Hepatocyte (in vitro differentiated cells): ENCODE measurements around the gene SMOC1. TPM values are rescaled to one million over a fixed set of nuclear protein-coding genes. Genes with fewer than 3 reads are reported as not detected.

Experiments
- DNase-seq: peaks from one replicate; pipeline ENCODE4 v3.0.0-alpha.2; 2016; ENCODE audit warnings: low spot score
- H2AFZ ChIP-seq: fragments of 200-600 bp; sonication (generic); 2 replicates; pipeline ENCODE4 v1.6.0; 2016; ENCODE audit warnings: antibody characterized with exemption, mild to moderate bottlenecking
- H3K27ac ChIP-seq: fragments of 200-600 bp; sonication (generic); 2 replicates; pipeline ENCODE4 v1.5.1; 2016; ENCODE audit warnings: mild to moderate bottlenecking
- H3K27me3 ChIP-seq: fragments of 200-600 bp; sonication (generic); 2 replicates; pipeline ENCODE4 v1.6.1; 2016
- H3K36me3 ChIP-seq: fragments of 200-600 bp; sonication (generic); replicated peaks from 2 replicates; pipeline ENCODE4 v1.5.1; 2016; ENCODE audit warnings: low read depth; ENCODE audit not compliant: insufficient read depth
- H3K4me1 ChIP-seq: fragments of 200-600 bp; sonication (generic); 2 replicates; pipeline ENCODE4 v1.5.1; 2016; ENCODE audit warnings: mild to moderate bottlenecking, moderate library complexity; ENCODE audit not compliant: insufficient read depth
- H3K4me2 ChIP-seq: fragments of 200-600 bp; sonication (generic); 2 replicates; pipeline ENCODE4 v1.6.0; 2016
- H3K4me3 ChIP-seq: fragments of 200-600 bp; sonication (generic); 2 replicates; pipeline ENCODE4 v1.5.1; 2016; ENCODE audit warnings: mild to moderate bottlenecking
- H3K79me2 ChIP-seq: fragments of 200-600 bp; sonication (generic); 2 replicates; pipeline ENCODE4 v1.6.0; 2017; ENCODE audit warnings: mild to moderate bottlenecking
- H3K9me2 ChIP-seq: fragments of 200-600 bp; sonication (generic); replicated peaks from 2 replicates; pipeline ENCODE4 v1.6.0; 2017; ENCODE audit warnings: mild to moderate bottlenecking; ENCODE audit not compliant: insufficient read depth
- H3K9me3 ChIP-seq: fragments of 200-600 bp; sonication (generic); 2 replicates; pipeline ENCODE4 v1.5.1; 2016; ENCODE audit warnings: low read depth, mild to moderate bottlenecking
- H4K20me1 ChIP-seq: fragments of 200-600 bp; sonication (generic); 2 replicates; pipeline ENCODE4 v1.6.0; 2016; ENCODE audit warnings: mild to moderate bottlenecking; ENCODE audit not compliant: insufficient read depth, poor library complexity, severe bottlenecking
- EZH2 ChIP-seq: fragments of 200-600 bp; sonication (generic); IDR thresholded peaks from 2 replicates; pipeline ENCODE4 v1.6.1; 2016; ENCODE audit warnings: antibody characterized with exemption, mild to moderate bottlenecking, borderline replicate concordance
- EZH2phosphoT487 ChIP-seq: fragments of 200-600 bp; sonication (generic); IDR thresholded peaks from one replicate; pipeline ENCODE4 v1.6.1; 2018; ENCODE audit warnings: antibody characterized with exemption, mild to moderate bottlenecking, low read depth, moderate library complexity; ENCODE audit not compliant: unreplicated experiment, severe bottlenecking
- WGBS: methylation state at CpG from one replicate; pipeline ENCODE4 v1.1.6; 2016; ENCODE audit warnings: low lambda C conversion rate; ENCODE audit errors: missing lambda C conversion rate; 5-methylcytosine and 5-hydroxymethylcytosine counted together
- polyA plus RNA-seq: library from polyadenylated mRNA; unstranded; fragments of >200 nt; fragmentation: Nextera tagmentation; extraction: Ambion mirVana; gene quantifications from 2 replicates; pipeline ENCODE4 v1.2.1, GENCODE V29; 2016
- total RNA-seq: library from RNA; depleted of rRNA; stranded (reverse); fragments of >200 nt; gene quantifications from 2 replicates; pipeline ENCODE4 v1.2.3, GENCODE V29; 2014
- TF ChIP-seq, protein P1 (sequence below): fragments of 200-600 bp; sonication (generic); IDR thresholded peaks from 2 replicates; pipeline ENCODE4 v1.5.1; 2016; ENCODE audit warnings: antibody characterized with exemption, mild to moderate bottlenecking; ENCODE audit not compliant: poor library complexity

The SMOC1 gene
- total and polyA plus RNA-seq, 2 experiments from 2014 or later: 2.1 to 6.2 TPM

DNA sequence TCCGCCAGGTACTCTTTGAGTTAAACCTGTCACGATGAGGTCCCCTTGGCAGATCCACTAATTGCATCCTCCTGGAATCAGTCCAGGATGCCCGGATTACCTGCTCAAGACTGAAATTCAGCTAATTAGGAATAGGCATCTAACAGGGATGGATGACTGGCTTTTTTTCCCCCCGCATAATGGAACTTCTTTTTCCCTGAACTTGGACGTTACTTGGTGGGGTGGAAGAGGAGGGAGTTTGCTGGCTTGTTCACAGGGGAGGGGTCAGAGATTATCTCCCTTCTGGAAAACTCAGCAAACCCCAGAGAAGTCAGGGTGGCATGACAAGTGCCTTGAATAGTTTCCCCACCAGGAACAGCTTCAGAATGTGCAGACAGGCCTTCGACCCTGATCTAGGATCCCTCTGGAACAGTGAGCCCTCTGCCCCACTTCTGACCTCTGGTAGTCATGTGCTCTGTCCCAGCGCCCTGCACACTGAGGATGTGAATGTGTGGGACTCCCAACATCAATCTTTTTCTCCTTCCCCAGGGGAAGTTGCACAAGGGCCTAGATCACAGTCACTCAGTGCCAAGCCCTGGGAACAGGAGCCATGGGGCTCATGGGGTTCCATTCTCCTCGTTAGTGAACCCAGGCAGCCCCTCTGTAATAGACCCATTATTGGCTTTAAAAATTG lies 142.5 kb downstream of the SMOC1 start:
- Histone ChIP-seq H3K36me3 (no peaks in the 10 kb centered on the region), H3K79me2 (no peaks in the 10 kb centered on the region), H3K4me1 (no peaks in the 10 kb centered on the region), H3K27me3 (no peaks in the 10 kb centered on the region), H4K20me1 (no peaks in the 10 kb centered on the region), H3K27ac (no peak overlapping the region), H3K9me2 (no peaks in the 10 kb centered on the region), H3K9me3 (no peaks in the 10 kb centered on the region), H2AFZ (no peak overlapping the region), H3K4me2 (no peak overlapping the region), H3K4me3 (no peak overlapping the region)
- TF ChIP-seq EZH2: no peak
- TF ChIP-seq EZH2phosphoT487: no peak
- TF ChIP-seq, protein P1, sequence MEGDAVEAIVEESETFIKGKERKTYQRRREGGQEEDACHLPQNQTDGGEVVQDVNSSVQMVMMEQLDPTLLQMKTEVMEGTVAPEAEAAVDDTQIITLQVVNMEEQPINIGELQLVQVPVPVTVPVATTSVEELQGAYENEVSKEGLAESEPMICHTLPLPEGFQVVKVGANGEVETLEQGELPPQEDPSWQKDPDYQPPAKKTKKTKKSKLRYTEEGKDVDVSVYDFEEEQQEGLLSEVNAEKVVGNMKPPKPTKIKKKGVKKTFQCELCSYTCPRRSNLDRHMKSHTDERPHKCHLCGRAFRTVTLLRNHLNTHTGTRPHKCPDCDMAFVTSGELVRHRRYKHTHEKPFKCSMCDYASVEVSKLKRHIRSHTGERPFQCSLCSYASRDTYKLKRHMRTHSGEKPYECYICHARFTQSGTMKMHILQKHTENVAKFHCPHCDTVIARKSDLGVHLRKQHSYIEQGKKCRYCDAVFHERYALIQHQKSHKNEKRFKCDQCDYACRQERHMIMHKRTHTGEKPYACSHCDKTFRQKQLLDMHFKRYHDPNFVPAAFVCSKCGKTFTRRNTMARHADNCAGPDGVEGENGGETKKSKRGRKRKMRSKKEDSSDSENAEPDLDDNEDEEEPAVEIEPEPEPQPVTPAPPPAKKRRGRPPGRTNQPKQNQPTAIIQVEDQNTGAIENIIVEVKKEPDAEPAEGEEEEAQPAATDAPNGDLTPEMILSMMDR: no peak
- 88% methylated on average over 8 of the region's 8 CpGs for WGBS
- no peak for DNase-seq

DNA sequence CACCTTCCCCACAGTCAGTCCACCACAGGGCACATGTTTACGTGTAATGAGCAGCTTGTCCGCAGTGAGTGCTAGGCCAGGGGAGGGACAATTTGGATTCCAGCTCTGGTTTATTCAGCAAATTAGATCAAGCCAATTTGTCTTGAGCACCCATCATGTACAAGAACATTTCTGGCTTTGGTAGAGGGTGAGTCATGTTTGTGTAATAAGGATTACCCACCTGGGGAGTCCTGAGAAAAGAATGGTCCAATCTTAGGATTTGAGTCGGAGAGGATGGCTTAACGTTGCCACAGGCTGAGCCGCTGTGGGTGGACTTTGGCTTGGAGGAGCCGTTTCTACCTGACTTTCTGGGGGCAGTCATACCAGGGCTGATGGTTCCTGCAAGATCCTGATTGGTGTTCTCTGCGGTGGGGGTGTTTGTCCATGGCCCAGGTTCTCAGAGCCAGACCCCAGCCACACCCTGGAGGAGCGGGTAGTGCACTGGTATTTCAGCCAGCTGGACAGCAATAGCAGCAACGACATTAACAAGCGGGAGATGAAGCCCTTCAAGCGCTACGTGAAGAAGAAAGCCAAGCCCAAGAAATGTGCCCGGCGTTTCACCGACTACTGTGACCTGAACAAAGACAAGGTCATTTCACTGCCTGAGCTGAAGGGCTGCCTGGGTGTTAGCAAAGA lies 143.7 kb downstream of the SMOC1 start:
- no peak overlapping the region for H3K27ac ChIP-seq
- H3K79me2 ChIP-seq: no peaks in the 10 kb centered on the region
- TF ChIP-seq EZH2: no peak
- TF ChIP-seq EZH2phosphoT487: no peak
- TF ChIP-seq, protein P1: no peak
- no peaks in the 10 kb centered on the region for H3K9me3 ChIP-seq
- H4K20me1 ChIP-seq: no peaks in the 10 kb centered on the region
- 97% methylated on average over 15 of the region's 15 CpGs for WGBS
- no peaks in the 10 kb centered on the region for H3K36me3 ChIP-seq
- H3K4me3 ChIP-seq: no peak overlapping the region
- DNase-seq: no peak
- no peak overlapping the region for H2AFZ ChIP-seq
- no peaks in the 10 kb centered on the region for H3K27me3 ChIP-seq
- no peaks in the 10 kb centered on the region for H3K9me2 ChIP-seq
- H3K4me1 ChIP-seq: no peaks in the 10 kb centered on the region
- no peak overlapping the region for H3K4me2 ChIP-seq

DNA sequence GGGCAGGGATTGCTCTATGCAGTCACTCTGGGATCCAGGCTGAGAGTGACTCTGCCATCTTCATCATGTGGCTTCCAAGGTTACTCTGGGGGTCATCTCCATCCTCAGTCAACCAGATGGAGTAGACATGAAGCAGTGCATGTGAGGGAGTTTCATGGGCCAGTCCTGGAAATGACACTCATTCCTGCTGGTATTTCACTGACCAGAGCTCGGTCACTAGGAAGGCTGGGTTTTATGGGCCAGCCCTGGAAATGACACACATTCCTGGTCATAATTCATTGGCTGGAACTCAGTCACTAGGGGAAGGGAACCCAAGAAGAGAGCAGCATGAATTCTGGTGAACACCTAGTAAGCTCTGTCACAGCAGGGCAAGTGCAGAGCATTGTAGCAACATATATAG lies 144.7 kb downstream of the SMOC1 start:
- no peak overlapping the region for H3K4me2 ChIP-seq
- H3K9me2 ChIP-seq: no peaks in the 10 kb centered on the region
- no peaks in the 10 kb centered on the region for H3K79me2 ChIP-seq
- H2AFZ ChIP-seq: no peak overlapping the region
- no peaks in the 10 kb centered on the region for H3K4me1 ChIP-seq
- TF ChIP-seq EZH2: no peak
- TF ChIP-seq, protein P1: no peak
- TF ChIP-seq EZH2phosphoT487: no peak
- no peaks in the 10 kb centered on the region for H3K9me3 ChIP-seq
- 45% methylated on average over 1 of the region's 1 CpG for WGBS
- no peaks in the 10 kb centered on the region for H3K36me3 ChIP-seq
- DNase-seq: no peak
- H4K20me1 ChIP-seq: no peaks in the 10 kb centered on the region
- H3K27ac ChIP-seq: no peak overlapping the region
- H3K4me3 ChIP-seq: no peak overlapping the region
- no peaks in the 10 kb centered on the region for H3K27me3 ChIP-seq
